NCI-H2196 (cell line): ENCODE measurements around the gene YEATS2.
A peak's percentile ranks its signal among the peaks of the same experiment; 100 is the strongest.
"Not testable (repeated sequence)": the region's sequence is repeated elsewhere in the genome, so short reads cannot be mapped to it uniquely, and the experiment has no call there.

ENCODE experiments used
- DNase-seq: peaks from one replicate; lab custom pipeline; 2025; ENCODE audit not compliant: unreplicated experiment; lab: John Stamatoyannopoulos, UW

The YEATS2 gene

GRCh38 chr3:183711516-183711915, 13.9 kb downstream of the YEATS2 start:
- no peak for DNase-seq

GRCh38 chr3:183714622-183715021, 17.0 kb downstream of the YEATS2 start:
- no peak for DNase-seq

GRCh38 chr3:183718012-183718411, 20.4 kb downstream of the YEATS2 start:
- no peak for DNase-seq

- no peak for DNase-seq
Measured at GRCh38 chr3:183725387-183725786, 27.8 kb downstream of the YEATS2 start.

GRCh38 chr3:183728204-183728603, 30.6 kb downstream of the YEATS2 start:
- DNase-seq: no peak

- DNase-seq: no peak
Measured at GRCh38 chr3:183730361-183730760, 32.8 kb downstream of the YEATS2 start.

GRCh38 chr3:183731611-183732010, 34.0 kb downstream of the YEATS2 start:
- DNase-seq: no peak

GRCh38 chr3:183733553-183733952, 36.0 kb downstream of the YEATS2 start:
- no peak for DNase-seq

GRCh38 chr3:183734750-183735494, 37.3 kb downstream of the YEATS2 start:
- DNase-seq: no peak

- DNase-seq: no peak
Measured at GRCh38 chr3:183737116-183737515, 39.5 kb downstream of the YEATS2 start.

GRCh38 chr3:183740154-183740553, 42.6 kb downstream of the YEATS2 start:
- not testable (repeated sequence) for DNase-seq

GRCh38 chr3:183743231-183743630, 45.6 kb downstream of the YEATS2 start:
- DNase-seq: no peak

- DNase-seq: no peak
Measured at GRCh38 chr3:183745300-183746098, 47.9 kb downstream of the YEATS2 start.

- no peak for DNase-seq
Measured at GRCh38 chr3:183754052-183754451, 56.5 kb downstream of the YEATS2 start.

- DNase-seq: no peak
Measured at GRCh38 chr3:183762304-183762703, 64.7 kb downstream of the YEATS2 start.

- peak; percentile 38 for DNase-seq
Measured at GRCh38 chr3:183764847-183765731, 67.5 kb downstream of the YEATS2 start.

GRCh38 chr3:183766107-183766506, 68.5 kb downstream of the YEATS2 start:
- DNase-seq: no peak

GRCh38 chr3:183766745-183767606, 69.4 kb downstream of the YEATS2 start:
- peak; percentile 86 for DNase-seq

GRCh38 chr3:183768114-183768513, 70.5 kb downstream of the YEATS2 start:
- DNase-seq: no peak

GRCh38 chr3:183769453-183769852, 71.9 kb downstream of the YEATS2 start:
- DNase-seq: no peak
